GM10847 (cell line): ENCODE data around the gene SECTM1.

ENCODE experiments used
- POLR2A ChIP-seq: IDR thresholded peaks from 2 replicates; pipeline ENCODE4 v1.6.1; 2011; ENCODE audit not compliant: insufficient read length; ENCODE audit errors: extremely low read depth

SECTM1 gene

DNA sequence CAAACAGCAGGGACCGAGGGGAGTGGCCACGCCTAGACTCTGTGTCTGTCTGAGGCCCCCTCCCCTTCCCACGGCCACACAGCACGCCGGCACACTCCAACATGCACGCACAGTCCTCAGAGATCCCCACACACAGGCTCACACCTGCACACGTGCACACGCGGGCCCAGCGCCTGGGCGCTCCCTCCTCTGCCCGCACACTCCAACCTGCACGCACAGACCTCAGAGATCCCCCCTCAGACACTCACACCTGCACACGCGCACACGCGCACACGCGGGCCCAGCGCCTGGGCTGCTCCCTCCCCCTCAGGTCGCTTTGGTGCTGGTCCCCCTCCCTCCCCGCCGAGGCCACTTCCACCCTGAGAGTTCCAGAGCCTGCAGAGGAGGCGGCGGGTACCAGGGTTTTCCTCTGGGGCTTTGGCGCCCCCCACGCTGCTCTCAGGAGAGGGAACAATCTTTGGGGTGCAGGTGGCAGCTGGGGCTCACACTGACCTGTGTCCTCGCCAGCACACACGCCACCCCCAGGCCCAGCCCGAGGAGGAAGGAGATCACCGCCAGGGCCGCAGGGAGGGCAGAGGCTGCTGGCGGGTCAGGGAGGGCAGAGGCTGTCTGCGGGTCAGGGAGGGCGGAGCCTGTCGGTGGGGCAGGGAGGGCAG is 17.7 kb downstream of the SECTM1 start:
- TF ChIP-seq POLR2A: no peak

DNA sequence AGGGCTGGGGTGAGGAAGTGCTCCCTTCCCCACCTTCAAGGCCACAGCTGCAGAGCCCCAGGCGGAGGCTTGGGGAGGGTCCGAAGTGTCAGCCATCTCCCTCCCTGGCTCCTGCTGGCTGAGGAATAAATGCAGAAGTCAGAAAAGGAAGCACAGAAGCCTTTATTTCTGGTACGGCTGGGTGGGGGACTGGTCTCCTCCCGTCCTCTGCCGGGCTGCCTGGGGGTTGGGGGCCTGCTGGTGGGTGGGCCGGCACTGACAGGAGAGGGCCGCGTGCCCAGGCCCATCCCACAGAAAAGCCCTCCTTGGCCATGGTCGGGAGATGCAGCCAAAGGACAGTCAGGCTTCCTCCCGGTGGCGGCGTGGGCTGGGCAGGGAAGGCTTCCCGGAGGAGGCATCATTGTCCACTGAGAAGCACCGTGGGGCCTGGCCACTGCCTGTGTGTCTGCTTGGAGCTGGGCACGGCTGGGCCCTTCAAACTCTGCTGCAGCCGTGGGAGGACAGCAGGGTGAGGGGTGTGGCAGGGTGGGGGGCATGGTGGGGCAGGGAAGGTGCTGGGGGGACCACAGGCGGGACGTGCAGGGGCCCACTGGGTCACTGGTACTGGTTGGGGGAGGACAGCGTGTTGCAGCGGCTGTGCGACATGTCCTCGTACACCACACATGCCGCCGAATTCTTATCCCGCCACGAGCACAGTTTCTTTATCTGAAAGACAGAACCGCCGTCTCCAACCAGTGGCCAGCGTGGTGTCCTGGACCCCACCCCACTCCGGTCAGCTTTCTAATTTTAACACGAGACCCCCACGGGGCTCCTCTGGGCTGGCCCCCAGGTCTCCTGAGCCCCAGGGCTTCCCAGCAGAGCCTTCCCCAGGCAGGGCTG is 18.6 kb downstream of the SECTM1 start:
- TF ChIP-seq POLR2A: no peak

- TF ChIP-seq POLR2A: no peak
These were observed 19.4 kb downstream of the SECTM1 start for GRCh38 chr17:82314012-82314726.

DNA sequence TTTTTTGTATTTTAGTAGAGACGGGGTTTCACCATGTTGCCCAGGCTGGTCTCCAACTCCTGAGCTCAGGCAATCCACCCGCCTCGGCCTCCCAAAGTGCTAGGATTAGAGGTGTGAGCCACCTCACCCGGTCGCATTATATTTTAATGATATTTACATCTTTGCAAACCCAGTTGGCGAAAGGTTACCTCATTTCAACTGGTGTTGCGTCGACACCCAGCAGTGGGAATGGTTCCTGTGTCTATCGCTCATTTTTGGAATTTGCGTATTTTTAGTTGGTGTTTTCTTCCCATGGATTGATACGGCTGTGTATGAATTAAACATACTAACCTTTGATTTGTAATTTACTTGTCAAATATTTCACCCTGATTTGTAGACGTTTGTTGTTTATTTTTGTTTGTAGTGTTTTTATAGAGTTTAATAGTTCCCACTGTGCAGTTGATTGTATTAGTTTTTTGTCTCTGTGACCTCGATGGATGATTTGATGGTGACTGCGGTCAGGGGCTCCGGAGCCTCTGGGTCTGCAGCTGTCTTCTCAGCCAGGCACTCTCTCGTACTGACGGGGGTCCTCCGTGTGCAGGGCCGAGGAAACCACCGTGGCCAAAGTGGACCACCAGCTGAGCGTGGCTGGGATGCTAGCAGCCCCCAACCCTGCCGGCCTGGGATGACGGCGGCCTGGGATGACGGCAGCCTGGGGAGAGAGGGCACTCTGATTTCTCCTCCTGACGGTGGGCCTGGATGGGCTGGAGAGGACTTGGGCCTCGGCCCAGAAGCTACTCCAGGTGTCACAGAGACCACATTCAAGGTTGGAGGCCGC is 20.2 kb downstream of the SECTM1 start:
- TF ChIP-seq POLR2A: no peak

DNA sequence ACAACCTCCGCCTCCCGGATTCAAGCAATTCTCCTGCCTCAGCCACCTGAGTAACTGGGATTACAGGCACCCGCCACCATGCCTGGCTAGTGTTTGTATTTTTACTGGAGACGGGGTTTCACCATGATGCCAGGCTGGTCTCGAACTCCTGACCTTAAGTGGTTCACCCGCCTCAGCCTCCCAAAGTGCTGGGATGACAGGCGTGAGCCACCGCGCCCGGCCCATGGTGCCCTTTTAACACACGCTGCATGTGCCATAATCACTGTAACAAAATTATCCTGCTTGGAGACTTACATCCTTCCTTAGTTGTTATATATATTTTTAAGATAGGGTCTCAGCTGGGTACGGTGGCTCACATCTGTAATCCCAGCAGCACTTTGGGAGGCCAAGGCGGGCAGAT is 21.6 kb downstream of the SECTM1 start:
- TF ChIP-seq POLR2A: no peak

DNA sequence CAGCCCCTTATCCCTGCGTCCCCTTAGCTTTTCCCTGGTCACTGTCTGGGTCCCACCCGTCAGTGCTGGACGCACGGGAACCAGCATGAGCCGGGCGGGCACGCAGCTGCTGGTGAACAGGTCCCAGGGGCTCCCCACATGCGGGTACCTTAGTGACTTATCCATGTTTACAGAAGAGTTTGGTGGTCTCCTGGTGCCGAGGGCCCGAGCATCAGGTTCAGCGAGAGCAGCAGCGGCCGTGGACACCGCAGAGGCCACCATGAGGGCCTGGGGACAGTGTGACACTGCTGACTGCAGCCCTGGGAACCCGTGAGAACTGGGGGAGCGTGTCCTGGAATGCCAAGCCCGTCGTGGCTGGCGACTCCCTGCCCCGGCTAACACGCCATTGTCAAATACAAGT is 22.7 kb downstream of the SECTM1 start:
- TF ChIP-seq POLR2A: no peak

DNA sequence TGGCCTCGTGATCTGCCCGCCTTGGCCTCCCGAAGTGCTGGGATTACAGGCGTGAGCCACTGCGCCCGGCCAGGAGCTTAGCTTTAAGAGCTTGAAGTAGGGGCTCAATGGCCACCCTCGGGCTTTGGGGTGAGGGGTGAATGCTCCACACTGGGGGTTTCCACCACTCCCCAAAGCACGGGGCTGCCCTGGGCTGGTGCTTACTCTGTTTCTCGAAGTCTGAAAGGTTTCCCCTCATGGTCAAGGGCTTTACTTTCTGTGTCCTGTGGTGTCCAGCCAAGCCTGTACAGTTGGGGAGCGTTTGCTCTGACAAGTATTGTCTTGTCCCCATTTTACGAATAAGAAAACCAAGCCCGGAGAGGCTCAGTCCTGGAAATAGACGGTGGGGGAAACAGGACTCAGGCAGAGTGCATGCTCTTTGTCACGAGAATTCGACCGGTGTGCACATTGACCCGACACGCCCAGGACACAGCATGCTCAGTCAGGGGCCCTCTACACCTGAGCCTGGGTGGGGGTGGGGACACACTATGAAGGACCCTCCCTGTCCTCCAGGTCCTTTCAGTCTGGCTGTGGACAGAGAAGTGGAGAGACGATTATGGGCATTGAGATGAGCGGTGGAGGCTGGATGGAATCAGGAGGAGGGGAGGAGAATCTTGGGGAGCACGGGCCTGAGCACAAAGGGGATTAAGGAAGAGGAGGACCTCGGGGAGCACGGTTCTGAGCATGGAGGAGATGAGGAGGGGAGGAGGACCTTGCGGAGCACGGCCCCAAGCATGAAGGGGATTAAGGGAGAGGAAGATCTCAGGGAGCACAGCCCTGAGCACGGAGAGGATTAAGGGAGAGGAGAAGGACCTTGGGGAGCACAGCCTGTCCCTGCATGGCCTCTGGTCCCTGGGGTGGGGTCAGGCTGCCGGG is 23.7 kb downstream of the SECTM1 start:
- no peak for TF ChIP-seq POLR2A

- TF ChIP-seq POLR2A: no peak
These were observed 27.8 kb downstream of the SECTM1 start for GRCh38 chr17:82305727-82306300.

DNA sequence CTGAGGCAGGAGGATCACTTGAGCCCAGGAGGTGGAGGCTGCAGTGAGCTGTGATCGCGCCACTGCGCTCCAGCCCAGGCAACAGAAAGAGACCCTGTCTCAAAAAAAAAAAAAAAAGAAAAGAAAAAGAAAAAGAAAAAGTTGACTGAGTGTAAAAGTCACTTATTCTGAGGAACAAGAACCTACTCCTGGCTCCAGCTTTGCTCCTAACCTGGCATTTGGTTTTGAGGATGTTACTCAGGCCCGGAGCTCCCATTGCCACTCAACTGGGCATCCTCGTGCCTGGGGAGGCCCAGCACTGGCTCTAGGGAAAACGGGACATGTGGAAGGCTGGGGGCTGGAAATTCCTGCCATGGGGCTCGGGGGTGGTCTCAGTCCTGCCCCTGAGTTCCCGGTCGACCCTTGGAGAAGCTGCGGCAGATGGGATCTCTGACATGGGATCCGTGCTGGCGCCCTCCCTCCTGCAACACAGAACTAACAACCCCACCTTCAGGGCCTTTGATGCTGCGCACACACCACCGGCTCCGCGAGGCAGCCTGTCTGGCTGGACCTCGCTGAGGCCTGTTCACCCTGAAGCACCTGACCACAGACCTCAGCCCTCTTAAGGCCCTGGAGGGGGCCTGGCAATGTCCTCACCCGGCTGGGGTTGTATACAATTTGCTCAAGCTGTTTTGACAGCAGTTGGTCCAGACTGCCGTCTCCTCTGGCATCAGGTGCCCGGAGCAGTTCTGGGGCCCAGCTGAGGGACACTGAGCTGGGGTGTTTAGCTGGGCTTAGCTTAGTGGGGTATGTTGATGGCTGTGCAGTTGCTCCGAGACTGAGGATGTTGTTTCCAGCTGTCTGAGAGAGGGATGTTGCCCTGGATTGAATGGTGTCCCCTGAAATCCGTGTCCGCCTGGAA is 28.5 kb downstream of the SECTM1 start:
- no peak for TF ChIP-seq POLR2A

DNA sequence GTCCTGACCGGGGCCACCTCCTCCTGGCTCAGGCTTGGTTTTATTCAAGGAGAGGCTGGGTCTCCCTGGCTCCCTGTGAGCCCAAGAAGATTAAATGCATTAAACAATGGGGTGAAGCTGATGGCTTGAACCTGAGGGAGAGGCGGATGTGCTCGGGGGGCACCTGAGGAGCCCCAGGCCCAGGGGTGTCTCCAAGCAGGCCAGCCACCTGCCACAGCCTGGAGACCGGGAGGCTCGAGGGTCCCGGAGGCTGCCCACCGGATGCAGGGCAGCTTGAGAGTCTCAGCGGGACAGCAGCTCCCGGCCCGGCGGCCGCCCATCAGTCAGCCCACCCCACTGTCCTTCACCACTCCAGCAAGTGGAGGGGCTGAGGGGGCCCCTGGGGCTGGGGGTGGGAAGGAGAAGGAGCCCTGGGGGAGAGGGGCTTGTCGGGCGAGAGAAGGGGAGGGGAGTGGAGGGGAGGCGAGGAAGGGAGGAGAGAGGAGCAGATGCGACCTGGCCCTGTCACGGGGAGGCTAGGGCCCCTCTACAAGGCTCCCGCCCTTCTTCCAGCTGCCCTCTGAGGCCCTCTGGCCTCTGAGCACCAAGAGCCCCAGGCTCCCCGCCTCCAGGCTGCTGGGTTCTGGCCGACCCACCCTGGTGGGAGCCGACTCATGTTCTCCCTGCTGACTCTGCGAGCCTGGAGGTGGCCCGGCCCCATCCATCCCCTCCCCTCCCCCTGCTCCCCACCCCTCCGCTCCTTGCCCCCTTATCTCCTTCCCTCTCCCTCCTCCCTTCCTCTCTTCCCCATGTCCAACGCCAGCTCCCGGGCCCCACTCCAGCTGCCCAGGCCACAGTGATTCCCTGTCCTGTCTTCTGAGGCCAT is 29.4 kb downstream of the SECTM1 start:
- no peak for TF ChIP-seq POLR2A

DNA sequence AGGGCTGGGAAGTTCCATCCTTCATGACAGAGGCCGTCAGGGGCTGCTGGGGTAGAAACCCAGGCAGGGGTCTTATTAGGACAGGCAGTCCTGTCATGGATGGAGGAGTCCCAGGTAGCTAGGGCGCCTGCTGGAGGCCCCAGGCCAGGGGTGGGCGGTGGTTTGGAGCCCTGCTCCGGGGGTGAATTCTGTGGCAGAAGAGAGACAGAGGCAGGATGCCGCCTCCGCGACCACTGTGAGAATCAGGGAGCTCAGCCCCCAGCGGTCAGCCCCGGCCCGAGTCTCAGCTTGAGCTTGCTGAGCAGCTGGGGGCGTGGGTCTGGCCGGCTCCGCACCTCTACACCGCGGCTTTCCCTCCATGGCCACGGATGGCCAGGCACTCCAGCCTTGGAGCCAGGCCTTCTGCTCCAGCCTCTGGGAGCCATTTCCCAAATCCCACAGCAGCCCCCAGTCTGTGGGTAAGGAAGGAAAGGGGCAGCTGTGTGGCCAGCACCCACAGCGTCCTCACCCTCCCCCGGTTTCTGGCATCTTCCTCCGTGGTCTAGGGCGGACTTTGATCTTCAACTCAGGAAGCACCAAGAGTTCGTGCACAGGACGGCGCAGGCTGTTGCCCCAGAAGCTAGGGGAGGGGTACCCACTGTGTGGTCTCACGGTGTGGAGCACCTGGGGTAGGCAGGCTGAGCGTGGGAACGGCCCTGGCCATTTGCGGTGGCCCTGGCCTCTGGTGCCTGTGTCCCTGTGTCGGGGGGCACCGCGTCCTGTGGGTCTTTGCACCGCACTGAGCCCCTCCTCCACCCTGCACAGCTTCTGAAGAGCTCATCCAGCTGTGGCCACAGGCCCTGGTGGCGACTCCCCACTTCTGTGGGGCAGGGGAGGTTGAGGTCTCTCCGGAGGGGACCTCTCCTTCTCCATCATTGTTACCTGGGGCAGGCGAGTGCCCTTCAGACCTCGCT is 30.3 kb downstream of the SECTM1 start:
- no peak for TF ChIP-seq POLR2A
